ENCODE results near the gene GSG1L.

The GSG1L gene

DNA sequence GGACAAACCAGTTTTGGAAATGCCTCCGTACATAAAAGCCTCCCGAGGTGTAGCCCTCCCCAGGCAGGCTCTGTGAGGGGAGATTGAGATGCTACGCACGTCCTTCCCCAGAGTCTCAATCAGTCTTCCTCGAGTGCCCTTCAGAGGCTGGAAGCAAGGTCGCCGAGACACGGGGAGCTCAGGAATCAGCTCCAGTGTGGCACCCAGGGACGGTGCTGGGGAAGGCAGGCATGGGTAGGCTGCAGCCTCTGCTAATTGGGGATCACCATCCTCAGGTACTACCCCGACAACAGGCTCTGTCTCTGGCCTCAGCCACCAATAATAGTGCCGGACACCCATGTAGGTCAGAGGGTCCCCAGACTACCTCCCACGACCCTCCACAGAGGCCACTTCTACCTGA is 28.1 kb upstream of the GSG1L start:
- DNase-seq (ENCODE audit: low read depth): no peak

DNA sequence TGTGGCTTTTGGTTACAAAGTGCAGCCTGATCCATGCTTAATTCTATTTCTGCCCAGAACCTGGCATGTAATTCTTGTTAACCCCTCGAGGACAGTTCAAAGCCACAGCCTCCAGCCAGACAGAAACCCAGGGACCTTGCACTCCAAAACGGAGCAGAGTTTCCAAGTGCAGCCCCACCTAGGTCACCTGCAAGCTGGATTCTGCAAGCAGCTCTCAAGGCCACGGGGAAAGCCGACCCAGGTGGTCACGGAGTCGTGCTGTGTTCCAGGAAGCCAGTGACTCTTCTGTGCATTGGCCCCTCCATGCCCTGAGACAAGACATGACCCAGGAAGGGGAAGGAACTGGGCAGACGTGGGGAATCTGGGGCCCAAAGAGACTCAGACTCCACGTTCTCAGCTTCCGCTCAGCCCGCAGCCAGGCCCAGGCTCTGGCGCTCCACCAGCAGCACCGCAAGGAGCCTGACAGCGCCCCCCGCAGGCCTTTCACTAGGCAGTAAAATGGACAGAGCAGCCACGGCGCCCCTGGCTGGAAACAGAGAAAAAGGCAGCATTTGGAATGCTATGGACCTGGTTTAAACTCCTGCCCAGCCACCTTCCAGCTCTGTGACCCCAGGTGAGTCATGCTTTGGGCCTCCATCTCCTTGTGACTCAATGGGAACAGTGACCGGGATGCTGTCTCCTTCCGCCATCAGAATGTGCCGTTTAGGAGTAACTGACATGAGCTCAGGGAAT is 27.3 kb upstream of the GSG1L start:
- DNase-seq (ENCODE audit: low read depth): no peak

DNA sequence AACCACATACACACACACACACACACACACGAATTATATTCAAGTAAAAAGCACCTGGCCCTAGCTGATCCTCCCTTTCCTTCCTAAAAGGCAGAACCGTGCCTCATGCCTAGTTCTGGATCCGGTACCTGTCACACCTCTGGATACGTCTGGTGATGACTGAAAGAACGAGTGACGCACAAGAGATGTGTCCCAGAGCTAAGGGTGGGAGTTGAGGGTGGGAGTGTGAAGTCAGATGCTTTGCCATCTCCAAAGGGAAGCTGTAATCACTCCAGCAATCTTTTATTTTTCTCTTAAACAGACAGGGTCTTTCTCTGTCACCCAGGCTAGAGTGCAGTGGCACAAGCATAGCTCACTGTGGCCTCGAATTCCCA is 26.5 kb upstream of the GSG1L start:
- no peak for DNase-seq (ENCODE audit: low read depth)

DNA sequence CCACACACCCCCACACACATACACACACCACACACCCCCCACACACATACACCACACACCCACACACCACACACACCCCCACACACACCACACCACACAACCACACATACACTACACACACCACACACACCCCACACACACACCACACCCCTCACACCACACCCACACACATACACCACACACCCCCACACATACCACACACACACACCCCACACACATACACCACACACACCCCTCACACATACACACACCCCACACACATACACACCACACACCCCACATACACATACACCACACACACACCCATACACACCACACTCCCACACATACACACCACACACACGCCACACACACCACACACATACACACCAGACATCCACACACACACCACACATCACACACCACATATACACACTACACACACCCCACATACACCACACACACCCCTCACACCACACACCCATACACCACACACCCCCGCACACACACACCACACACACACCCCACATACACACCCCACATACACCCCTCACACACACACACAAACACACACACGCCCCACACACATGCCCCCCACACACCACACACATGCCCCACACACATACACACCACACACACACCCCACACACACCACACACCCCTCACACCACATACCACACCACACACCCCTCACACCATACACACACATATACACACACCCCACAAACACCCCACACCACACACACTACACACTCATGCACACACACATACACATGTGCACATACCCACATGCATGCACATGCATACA is 25.9 kb upstream of the GSG1L start:
- DNase-seq (ENCODE audit: low read depth): no peak

DNA sequence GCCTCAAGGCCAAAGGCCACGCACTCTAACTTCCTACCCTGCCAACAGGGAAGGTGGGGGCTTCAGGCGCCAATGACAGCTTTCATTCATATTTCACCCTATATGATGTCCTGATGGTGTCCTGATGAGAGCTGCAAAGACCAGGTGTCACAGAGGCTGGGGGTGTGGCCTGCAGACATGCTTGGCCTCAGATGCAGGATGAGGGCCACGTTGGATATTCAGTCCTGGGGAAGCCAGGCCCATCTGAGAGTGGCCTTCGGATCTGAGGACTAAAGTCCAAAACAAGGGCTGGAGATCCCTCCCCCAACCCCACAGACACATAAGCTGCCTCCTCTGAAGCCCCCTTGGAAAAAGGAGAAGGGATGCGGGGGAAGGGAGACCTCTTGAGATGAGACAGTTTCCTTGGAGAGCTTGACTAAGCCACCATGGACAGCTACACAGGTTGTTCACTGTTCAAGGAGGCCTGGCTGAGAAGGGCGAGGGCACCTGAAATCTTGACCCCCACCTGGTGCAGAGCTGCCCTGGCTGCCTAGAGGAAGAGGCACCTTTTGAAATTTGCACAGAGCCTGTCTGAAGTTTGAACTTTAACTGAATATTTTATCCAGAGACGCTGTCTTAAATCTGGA is 24.3 kb upstream of the GSG1L start:
- no peak for DNase-seq (ENCODE audit: low read depth)

DNA sequence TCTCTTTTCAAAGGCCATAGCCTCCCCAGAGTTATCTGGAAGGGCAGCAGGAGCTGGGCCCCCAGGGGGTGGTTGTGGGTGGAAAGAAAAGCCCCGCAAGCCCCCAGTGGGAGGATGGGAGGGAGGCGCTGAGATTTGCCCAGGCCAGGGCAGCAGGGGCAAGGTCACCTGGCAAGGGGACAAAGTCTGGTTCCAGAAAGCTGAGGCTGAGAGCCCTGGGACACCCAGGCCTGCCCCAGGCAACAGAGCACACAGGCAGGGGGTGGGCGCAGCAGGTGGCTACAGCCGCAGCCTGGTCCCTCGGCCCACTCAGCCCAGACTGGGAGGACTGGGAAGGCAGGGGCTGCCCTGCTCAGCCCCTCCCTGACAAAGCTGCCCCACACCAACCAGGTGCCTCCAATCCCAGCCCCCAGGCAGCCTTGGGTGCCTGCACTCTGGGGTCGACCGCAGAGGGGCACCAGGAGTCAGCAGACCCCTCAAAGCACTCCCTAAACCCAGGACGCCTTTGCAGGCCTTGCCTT is 23.7 kb upstream of the GSG1L start:
- DNase-seq (ENCODE audit: low read depth): no peak

DNA sequence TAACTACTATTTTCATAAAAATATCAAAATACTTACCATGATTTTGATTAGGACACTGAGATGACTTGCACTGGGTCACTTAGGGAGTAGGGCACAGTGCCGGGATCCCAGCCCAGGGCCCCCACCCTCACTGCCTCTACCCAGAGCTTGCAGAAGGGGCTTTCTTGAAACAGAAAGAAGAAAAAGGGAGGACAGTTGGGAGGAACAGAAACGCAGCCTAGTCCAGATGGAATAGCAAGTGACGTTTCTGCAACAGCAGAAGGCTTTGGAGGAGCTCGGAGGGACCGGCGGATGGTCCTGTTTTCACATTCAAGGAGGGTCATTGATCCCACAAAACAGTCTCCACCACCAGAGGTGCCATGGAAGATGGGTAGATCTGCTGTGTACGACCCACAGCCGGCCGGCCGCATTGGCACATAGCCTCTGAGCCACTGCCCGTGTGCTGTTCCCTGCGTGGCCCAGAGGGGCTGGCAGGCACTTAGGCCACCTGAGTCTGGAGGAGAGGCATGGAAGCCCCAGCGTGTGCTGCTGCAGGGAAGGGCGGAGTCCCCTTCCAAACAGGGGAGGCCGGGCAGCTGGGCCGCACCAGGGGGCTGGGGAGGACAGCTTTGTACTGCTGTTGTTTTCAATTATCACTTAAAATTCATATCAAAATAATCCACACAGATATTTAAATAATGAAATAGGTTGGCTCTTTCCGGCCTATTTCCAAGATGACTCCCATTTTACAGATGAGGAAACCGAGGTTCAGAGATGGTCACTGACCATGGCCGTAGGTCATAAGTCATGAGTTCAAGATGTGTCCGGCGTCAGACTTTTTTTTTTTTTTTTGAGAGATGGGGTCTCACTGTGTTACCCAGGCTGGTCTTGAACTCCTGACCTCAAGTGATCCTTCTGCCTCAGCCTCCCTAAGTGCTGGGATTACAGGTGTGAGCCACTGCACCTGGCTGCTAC is 22.9 kb upstream of the GSG1L start:
- DNase-seq (ENCODE audit: low read depth): no peak

DNA sequence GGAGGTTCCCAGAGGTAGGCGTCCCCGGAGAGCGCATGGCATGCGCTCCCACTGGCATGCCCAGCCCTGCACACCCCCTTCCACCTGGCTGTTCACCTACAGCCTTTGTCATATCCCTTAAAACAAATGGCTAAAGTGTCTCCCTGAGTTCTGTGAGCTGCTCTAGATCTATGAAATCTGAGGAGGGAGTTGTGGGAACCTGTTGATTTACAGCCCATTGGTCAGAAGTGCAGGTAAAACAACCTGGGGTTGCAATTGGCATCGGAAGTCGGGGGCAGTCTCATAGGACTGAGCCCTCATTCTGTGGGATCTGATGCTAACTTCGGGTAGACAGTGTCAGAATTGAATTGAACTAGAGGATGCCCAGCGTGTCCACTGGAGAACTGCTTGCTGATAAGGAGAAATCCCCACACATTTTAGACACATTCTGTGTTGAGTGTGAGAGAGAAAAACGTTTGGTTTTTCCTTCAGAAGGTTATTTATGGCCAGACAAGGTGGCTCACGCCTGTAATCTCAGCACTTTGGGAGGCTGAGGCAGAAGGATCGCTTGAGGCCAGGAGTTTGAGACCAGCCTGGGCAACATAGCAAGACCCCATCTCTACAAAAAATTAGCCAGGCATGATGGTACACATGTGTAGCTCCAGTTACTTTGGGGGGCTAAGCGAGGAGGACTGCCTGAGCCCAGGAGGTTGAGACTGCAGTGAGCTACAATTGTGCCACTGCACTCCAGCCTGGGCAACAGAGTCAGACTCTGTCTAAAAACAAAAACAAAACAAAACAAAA is 22.1 kb upstream of the GSG1L start:
- DNase-seq (ENCODE audit: low read depth): no peak

DNA sequence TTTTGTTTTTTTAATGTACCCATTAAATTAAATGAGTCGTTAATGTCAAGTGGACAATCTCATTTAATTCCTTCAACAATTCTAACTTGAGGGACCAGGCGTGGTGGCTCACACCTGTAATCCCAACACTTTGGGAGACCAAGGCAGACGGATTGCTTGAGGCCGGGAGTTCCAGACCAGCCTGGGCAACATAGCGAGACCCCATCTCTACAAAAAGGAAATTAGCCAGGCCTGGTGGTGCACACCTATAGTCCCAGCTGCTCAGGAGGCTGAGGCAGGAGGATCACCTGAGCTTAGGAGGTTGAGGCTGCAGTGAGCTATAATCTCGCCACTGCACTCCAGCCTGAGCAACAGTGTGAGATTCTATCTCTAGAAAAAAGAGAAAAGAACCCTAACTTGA is 20.7 kb upstream of the GSG1L start:
- no peak for DNase-seq (ENCODE audit: low read depth)

DNA sequence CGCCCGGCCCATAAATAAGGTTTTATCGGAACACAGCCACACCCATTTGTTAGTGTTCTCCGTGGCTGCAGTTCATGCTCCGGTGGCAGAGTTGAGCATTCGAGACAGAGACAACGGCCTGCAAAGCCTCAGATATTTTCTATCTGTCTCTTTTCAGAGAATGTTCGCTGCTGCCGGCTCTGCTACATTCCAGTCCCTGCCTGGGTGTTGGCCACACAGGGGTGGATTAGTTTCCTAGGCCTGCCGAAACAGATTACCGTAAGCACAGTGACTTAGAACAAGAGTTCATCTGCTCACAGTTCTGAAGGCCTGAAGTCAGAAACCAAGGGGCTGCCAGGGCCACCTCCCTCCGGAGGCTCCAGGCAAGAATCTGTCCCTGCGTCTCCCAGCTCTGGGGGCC is 19.1 kb upstream of the GSG1L start:
- peak; percentile 51 for DNase-seq (ENCODE audit: low read depth)

DNA sequence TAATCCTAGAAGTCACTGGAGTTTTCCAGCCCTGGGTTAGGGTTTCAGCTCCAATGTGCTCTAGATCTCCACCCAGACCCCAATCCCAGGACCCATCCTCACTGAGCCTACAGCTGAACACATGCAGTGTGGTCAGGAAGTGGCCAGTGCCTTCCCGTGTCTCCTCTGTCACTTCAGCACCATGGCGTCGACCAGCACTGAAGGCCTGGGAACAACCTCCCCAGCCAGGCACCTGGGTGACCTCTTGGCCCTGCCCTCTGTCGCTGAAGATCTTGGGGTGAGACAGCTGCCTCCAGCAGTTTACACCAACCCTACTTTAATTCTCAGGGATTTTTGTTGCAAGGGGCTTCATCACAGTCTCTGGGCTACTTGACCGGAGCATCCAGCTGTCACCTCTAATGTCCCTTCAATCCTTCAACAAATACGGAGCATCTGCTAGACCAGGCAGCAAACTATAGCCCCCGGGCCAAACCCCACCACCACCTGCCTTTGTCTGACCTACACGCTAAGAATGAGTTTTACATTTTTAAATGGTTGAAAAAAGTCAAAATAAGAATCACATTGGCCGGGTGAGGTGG is 18.0 kb upstream of the GSG1L start:
- DNase-seq (ENCODE audit: low read depth): no peak

DNA sequence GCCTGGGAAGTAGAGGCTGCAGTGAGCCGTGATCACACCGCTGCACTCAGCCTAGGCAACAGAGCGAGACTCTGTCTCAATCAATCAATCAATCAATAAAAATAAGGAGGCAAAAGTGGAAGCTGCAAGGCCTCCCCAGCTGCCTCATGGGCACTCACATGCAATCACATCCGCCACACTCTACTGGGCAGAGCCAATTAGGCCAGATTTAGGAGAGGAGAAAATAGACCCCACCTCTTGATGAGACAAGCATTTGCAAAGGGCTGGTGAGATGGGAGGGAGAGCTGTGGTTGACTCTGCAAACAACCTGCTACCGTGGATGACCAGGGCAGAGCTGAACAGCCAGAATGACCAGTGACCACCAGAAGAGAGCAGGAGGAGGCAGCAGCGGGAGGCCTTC is 14.7 kb upstream of the GSG1L start:
- DNase-seq (ENCODE audit: low read depth): no peak

DNA sequence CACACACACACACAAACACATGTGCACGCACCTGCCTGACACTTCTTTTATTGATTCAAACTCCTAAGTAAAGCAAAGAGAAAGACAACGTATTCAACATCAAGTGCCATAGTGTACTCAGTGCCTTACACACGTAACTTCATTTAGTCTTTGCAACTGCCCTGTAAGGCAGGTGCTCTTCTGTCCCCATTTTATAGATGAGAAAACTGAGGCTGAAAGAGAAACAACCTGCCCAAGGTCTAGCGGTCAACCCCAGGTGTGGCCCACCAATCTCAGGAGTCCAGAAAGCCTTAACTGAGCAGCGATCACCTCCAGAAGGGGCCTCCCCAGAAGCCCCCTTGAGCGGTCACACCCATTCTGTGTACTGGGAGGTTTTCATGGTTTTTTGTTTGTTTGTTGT is 10.3 kb upstream of the GSG1L start:
- no peak for DNase-seq (ENCODE audit: low read depth)

DNA sequence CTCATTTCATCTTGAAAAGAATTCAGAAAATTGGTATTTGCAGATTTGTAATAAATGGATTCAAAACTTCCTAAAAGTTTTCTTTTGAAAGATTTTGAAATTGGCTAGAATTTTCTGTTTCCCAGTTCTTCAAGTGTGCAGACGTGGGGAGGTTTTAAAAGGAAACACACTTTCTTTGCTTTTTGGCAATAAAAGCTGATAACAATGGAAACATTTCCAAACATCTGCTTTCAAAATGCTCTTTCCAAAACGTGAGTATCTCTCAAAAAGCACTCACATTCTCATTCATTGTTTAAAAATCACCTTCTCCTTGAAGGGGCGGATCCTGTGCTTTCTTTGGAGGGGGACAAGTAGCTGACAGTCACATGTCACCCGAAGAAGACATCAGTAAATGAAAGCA is 8.6 kb upstream of the GSG1L start:
- no peak for DNase-seq (ENCODE audit: low read depth)

DNA sequence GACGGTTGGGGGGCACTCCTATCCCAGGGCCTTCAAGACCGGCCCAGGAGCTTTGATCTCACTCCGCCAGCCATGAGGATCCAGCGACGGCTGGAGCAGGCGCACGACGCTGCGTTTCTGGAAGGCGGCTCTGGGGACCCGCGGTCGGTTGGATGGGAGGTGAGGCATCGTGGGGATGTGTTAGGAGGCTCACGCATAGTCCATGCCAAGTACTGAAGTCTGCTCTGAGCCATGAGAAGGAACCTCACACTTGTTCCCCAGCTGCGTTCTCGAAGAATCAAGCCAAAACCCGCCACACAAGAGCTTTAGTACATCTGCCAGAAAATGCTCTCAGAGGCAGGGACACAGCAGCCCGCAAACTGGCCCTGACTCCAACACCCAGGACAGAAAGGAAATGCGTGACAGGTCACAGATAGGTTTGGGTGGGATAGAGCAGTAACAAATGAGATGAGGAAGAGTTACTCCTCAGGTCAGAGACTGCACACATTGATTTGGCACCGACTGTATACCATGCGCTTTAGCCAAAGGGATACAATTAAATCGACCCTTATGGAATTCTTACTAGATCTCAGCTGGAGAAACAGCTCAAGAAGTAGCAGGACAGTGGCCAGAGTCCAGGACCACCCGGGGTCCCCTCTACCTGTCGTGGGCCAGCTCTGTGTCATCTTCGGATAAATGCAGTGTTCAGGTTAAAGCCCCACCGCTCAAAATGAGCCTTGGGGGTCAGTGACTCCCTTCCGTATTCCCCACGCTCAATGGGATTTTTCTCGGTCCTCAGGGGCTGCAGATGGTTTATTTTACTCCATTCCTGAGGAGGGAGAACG is 6.7 kb upstream of the GSG1L start:
- no peak for DNase-seq (ENCODE audit: low read depth)

DNA sequence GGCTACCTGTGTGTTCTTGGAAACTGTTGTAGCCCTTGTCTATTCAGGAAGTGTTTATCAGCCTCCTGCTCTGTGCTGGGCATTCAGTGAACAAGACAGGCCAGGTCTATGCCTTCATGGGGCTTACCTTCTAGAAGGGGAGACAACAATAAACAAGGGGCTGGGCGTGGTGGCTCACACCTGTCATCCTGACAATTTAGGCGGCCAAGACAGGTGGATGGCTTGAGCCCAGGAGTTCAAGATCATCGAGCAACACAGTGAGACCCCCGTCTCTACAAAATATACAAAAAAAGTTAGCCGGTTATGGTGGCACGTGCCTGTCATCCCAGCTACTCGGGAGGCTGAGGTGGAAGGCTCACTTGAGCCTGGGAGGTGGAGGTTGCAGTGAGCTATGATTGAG is 5.5 kb upstream of the GSG1L start:
- no peak for DNase-seq (ENCODE audit: low read depth)

DNA sequence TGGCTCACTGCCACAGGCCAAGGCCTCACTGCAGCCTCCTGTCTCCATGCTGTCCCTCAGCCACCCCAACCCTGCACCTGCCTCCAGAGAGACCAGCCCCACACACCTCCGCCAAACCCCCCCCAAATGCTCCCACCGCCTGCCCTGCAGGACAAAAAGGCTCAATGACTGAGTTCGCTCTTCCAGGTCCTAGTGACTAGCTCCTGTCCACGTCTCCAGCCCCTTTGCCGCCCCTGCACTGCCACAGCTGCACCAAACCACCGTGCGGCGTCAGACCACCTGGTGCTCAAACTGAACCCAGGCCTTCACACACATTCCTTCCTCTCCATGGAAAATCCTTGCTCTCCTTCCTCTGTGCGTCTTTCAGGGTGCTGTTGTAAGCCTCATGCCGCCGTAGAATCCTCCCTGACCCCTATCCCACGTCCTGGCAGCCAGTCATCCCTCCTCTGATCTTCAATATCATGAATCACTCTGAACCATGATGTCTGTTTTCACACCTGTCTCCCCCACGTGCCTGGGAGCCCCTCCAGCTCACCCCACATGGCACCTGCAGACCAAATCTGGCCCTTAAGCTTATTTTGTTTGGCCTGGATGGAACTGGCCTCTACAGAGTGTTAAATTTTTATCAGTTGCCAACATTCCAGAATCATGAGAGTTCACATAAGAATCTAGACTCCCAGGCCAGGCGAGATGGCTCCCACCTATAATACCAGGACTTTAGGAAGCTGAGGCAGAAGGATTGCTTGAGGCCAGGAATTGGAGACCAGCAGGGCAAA is 4.3 kb upstream of the GSG1L start:
- peak; percentile 45 for DNase-seq (ENCODE audit: low read depth)

DNA sequence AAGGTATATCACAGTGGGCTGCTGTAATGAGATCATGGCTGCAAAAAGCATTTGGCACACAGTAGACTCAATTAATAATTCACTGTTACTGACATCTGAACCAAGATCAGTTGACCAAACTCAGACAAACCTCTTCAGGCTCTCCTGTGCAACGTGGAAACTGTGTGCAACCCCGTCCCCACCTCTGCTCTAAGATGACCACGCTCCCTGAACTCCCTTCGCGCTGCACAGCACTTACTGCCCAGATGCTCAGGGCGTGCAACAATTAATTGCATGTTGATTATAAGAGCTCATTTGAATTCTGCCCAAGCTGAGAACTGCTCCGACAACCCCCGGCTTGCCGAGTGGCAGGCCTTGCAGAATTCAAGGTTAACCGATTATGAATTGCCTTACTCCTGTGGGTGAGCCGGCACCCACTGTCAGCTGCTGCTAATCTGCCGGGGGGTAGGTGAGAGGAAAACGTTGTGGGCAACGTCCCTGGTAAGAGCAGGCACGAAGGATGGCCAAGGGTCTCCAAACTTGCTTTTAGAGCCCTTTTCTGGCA is 1.3 kb upstream of the GSG1L start:
- DNase-seq (ENCODE audit: low read depth): no peak

DNA sequence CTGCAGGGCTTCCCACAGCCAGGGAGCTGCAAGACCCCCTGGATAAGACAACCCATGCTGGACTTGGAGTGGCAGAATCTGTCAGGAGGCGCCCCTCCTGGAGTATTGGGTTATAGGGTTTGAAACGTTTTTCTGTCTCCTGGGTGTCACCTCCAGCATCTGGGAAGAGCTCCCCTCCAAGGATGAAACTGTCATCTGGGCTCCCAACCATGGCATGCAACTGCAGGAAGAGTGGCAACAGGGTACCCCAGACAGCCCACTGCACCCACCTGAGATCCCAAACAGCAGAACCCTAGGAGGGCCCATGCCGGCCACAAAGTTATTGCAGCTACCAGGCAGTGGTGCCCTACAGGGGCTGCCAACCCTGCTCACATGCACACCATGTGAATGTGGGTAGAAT is 636 bp upstream of the GSG1L start:
- DNase-seq (ENCODE audit: low read depth): no peak

Measured in amniotic epithelial cell (primary cell).